ENCODE results near the gene PNPT1.
"Not testable (repeated sequence)": the region's sequence is repeated elsewhere in the genome, so short reads cannot be mapped to it uniquely, and the experiment has no call there.

The PNPT1 gene

DNA sequence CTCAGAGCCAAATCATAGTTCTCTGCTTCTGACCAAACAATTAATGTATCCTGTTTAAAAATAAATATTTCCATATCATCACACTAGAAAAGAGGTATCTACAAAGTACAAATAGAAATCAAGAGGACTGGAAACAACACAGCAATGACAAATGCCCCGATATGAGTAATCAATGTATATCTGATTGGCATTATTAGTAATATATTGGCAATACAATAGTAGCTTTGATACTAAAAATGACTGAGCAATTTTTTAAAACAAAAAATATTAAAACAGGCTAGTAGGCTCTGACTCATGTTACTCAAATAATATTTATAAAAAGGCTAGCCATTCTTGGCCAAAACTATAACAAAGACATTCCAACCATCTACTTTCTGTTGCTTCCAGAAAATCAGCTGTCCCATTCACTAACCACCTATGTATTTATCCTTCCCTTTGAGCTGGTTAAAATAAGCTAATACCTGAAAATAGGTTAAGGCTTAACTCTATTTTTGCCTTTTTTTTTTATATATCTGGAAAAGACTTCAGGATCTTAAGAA lies 89.5 kb downstream of the PNPT1 start:
- in situ Hi-C loops (cut with MboI; ENCODE audit: low sequenced_read_pairs): no loop called here

DNA sequence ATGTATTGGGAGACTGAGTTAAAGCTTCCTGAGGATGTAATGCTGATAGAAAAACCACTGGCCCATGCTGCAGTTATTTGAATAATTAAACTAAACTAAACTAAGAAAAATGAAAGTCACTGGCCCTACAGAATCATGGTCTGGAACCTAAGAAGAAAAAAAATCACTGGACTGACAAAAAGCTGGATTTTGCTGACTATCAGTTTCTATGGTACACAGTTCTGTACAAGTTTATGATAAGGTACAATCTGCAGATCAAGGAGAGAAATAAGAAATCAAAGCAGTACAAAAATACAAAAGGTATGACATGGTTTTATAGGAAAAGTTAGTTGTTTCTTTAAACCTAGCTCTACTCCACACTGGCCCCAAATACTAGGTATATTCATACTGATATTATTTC lies 91.8 kb downstream of the PNPT1 start:
- in situ Hi-C loops (cut with MboI; ENCODE audit: low sequenced_read_pairs): no loop called here

DNA sequence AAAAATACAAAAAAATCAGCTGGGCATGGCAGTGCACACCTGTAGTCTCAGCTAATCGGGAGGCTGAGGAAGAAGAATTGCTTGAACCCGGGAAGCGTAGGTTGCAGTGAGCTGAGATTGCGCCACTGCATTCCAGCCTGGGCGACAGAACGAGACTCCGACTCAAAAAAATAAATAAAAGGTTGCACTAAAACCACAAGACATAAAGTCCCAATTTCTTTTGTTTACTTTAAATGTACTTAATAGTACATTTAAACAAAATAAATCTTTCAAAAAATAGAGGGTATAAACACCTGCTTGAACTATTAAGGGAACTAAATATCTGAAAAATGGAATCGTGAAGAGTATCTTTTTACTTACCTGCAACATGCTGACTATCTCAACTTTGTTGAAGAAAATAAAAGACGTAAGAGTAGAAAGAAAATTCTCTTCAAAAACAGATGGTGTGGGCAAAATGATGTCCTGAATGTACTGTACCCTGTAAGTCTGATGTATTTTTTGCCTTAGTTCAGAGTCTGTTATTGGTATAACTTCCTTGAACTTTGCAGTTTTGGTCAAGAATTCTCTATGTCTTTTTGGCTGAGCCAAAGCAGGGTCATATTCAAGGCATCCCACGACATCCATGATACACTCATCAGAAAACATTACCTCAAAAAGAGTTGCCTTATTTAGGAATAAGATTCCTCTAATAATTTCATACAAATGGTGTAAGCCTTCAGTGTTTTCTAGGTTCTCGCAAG lies 95.4 kb downstream of the PNPT1 start:
- in situ Hi-C loops (cut with MboI; ENCODE audit: low sequenced_read_pairs): no loop called here

DNA sequence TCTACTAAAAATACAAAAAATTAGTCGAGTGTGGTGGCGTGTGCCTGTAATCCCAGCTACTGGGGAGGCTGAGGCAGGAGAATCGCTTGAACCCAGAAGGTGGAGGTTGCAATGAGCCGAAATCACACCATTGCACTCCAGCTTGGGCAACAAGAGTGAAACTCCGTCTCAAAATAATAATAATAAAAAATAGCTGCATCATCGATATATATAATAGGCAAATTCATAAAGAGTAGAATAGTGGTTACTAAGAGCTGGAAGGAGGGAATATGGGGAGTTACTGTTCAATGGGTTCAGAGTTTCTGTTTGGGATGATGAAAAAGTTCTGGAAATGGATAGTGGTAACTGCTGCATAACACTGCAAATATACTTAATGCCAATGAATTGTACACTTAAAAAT lies 96.8 kb downstream of the PNPT1 start:
- in situ Hi-C loops (cut with MboI; ENCODE audit: low sequenced_read_pairs): not testable (repeated sequence)

DNA sequence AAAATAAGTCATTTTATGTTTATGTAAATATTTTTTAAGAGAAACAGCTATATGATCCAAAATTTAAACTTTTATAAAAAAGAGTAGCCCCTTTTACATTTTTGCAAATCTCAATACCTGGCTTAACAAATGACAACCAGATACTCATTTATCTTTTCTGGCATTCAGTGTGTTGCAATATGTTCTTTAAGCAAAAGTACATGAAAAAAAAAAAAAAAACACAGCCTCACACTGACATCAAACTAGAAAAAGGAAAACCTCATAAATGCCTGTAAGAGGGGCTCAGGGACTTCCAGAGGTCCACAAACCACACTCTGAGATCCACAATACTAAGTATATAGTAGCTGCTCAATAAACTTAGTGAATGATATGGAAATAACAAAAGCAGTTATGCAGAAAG lies 98.1 kb downstream of the PNPT1 start:
- in situ Hi-C loops (cut with MboI; ENCODE audit: low sequenced_read_pairs): no loop called here

DNA sequence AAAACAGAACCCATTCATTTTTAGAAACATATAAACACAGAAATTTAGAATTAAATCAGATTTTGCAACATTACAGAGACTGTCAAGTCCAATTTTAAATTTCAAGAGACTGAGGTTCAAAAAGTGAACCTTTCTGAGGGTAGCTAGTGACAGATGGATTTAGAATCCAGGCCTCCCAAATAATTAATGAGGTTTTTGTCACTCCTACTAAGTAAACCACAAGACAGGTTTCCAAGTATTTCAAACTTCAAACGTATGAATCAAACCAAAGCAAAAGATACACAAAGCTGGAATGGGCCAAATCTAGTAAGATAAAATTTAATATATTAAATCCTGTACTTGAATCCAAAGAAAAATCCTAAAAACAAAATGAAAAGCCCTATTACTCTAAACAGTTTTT lies 101.5 kb downstream of the PNPT1 start:
- in situ Hi-C loops (cut with MboI; ENCODE audit: low sequenced_read_pairs): no loop called here

DNA sequence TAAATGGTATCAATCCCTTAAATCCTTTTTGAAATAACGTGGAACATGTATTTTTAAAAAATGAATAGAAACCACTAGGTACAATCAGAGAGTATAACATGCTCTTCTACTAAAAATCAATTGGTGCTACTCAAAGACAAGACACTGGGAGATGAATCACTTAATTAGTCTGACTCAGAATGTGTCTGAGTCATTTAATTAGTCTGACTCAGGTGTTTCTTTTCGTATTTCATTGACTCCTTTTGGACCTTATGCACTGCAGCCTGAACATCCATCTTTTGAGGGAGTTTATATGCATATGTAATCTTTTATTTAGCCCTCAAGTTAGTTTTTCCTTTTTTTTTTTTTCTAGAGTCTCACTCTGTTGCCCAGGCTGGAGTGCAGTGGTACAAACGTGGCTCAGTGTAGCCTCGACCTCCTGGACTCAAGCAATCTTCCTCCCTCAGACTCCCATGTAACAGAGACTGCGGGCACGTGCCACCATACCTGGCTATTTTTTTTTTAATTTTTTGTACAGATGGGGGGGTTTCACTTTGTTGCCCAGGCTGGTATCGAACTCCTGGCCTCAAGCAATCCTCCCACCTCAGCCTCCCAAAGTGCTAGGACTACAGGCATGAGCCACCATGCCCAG lies 102.7 kb downstream of the PNPT1 start:
- in situ Hi-C loops (cut with MboI; ENCODE audit: low sequenced_read_pairs): no loop called here

DNA sequence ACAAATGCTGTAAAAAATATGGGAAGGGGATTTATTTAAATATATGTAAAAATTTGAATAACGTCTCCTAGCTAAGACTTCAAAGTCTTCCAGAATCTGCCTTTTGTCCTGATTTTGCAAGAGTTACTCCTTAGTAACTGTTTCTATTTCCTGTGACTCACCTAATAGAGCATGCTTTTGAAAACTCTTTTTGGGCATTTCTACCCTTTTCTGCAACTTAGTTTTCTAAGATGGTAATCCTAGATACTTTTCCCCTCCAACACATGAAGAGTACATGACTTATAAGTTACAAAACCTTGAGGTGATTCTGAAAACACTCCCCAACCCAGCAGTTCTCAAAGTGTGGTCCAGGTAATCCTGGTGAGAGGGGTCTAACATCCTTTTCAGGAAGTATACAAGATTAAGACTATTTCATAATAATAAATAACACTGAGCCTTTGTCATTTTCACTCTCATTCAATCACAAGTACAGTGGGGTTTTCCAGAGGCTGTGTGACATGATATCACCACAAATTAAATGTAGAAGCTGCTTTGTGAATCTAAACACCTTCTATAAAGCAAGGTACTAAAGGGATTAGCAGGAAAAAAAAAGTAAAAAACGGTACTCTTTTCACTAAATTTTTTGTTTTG lies 108.1 kb downstream of the PNPT1 start:
- in situ Hi-C loops (cut with MboI; ENCODE audit: low sequenced_read_pairs): no loop called here

Measured in HL-60/S4 (cell line).